ENCODE results near the gene CLEC4F. TPM values are rescaled to one million over a fixed set of nuclear protein-coding genes. Genes with fewer than 3 reads are reported as not detected.

The CLEC4F gene
- total and polyA plus RNA-seq, 2 of the 13 experiments (the other 11 are each of a cell fraction or from before 2014, with no cell fraction given): 0.12 to 0.13 TPM

- TF ChIP-seq ZNF839 (CRISPR knock-in tag; IDR thresholded peaks at IDR 0.05; ENCODE audit: borderline replicate concordance) (no peak), BRD4 (CRISPR knock-in tag; IDR thresholded peaks at IDR 0.05) (peak; percentile 26; the same call in 1 of the 2 replicates), SIN3A (IDR thresholded peaks at IDR 0.05; ENCODE audit: borderline replicate concordance, low read depth, low read length) (0 out of 2 replicates have a peak, but pooled peaks have one; percentile 41), ZBTB38 (CRISPR knock-in tag; IDR thresholded peaks at IDR 0.05) (no peak; the same call in 1 of the 2 replicates), MED13 (CRISPR knock-in tag; IDR thresholded peaks at IDR 0.05) (peak; percentile 98), RFXAP (CRISPR knock-in tag; IDR thresholded peaks at IDR 0.05; ENCODE audit: borderline replicate concordance) (peak; percentile 44), ZNF589 (CRISPR knock-in tag; conservative IDR thresholded peaks at IDR 0.05) (no peak), NFE2L2 (IDR thresholded peaks at IDR 0.05; ENCODE audit: low read length) (no peak), ARID4A (CRISPR knock-in tag; IDR thresholded peaks at IDR 0.05; ENCODE audit: borderline replicate concordance) (peak; percentile 30; the same call in 1 of the 2 replicates), ZNF766 (CRISPR knock-in tag; IDR thresholded peaks at IDR 0.05; ENCODE audit: borderline replicate concordance) (no peak), ERF (CRISPR knock-in tag; IDR thresholded peaks at IDR 0.05) (peak; percentile 74), CBX5 (CRISPR knock-in tag; IDR thresholded peaks at IDR 0.05; ENCODE audit: borderline replicate concordance) (0 out of 2 replicates have a peak, but pooled peaks have one; percentile 24), ZBTB3 (CRISPR knock-in tag; IDR thresholded peaks at IDR 0.05; ENCODE audit: borderline replicate concordance, low read depth) (peak; percentile 65; the same call in 1 of the 2 replicates), ZNF124 (CRISPR knock-in tag; IDR thresholded peaks at IDR 0.05) (peak; percentile 53; the same call in 1 of the 2 replicates)
- TF ChIP-seq, protein P1, sequence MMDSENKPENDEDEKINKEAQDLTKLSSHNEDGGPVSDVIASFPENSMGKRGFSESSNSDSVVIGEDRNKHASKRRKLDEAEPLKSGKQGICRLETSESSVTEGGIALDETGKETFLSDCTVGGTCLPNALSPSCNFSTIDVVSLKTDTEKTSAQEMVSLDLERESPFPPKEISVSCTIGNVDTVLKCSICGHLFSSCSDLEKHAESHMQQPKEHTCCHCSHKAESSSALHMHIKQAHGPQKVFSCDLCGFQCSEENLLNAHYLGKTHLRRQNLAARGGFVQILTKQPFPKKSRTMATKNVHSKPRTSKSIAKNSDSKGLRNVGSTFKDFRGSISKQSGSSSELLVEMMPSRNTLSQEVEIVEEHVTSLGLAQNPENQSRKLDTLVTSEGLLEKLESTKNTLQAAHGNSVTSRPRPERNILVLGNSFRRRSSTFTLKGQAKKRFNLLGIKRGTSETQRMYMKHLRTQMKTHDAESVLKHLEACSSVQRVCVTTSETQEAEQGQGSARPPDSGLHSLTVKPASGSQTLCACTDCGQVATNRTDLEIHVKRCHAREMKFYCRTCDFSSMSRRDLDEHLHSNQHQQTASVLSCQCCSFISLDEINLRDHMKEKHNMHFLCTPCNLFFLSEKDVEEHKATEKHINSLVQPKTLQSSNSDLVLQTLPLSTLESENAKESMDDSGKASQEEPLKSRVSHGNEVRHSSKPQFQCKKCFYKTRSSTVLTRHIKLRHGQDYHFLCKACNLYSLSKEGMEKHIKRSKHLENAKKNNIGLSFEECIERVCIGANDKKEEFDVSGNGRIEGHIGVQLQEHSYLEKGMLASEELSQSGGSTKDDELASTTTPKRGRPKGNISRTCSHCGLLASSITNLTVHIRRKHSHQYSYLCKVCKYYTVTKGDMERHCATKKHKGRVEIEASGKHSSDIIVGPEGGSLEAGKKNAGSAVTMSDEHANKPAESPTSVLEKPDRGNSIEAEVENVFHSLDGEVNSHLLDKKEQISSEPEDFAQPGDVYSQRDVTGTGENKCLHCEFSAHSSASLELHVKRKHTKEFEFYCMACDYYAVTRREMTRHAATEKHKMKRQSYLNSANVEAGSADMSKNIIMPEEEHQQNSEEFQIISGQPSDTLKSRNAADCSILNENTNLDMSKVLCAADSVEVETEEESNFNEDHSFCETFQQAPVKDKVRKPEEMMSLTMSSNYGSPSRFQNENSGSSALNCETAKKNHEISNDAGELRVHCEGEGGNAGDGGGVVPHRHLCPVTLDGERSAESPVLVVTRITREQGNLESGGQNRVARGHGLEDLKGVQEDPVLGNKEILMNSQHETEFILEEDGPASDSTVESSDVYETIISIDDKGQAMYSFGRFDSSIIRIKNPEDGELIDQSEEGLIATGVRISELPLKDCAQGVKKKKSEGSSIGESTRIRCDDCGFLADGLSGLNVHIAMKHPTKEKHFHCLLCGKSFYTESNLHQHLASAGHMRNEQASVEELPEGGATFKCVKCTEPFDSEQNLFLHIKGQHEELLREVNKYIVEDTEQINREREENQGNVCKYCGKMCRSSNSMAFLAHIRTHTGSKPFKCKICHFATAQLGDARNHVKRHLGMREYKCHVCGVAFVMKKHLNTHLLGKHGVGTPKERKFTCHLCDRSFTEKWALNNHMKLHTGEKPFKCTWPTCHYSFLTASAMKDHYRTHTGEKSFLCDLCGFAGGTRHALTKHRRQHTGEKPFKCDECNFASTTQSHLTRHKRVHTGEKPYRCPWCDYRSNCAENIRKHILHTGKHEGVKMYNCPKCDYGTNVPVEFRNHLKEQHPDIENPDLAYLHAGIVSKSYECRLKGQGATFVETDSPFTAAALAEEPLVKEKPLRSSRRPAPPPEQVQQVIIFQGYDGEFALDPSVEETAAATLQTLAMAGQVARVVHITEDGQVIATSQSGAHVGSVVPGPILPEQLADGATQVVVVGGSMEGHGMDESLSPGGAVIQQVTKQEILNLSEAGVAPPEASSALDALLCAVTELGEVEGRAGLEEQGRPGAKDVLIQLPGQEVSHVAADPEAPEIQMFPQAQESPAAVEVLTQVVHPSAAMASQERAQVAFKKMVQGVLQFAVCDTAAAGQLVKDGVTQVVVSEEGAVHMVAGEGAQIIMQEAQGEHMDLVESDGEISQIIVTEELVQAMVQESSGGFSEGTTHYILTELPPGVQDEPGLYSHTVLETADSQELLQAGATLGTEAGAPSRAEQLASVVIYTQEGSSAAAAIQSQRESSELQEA (CRISPR knock-in tag; IDR thresholded peaks at IDR 0.05; ENCODE audit: not compliant biosample characterization): no peak
- TF ChIP-seq, protein P2, sequence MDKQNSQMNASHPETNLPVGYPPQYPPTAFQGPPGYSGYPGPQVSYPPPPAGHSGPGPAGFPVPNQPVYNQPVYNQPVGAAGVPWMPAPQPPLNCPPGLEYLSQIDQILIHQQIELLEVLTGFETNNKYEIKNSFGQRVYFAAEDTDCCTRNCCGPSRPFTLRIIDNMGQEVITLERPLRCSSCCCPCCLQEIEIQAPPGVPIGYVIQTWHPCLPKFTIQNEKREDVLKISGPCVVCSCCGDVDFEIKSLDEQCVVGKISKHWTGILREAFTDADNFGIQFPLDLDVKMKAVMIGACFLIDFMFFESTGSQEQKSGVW (CRISPR knock-in tag; IDR thresholded peaks at IDR 0.05; ENCODE audit: borderline replicate concordance): no peak
These were observed 13.1 kb downstream of the CLEC4F start (continued) for GRCh38 chr2:70807102-70807827.

Data from HepG2 (cell line).